ENCODE results near the gene MMP19. TPM values are rescaled to one million over a fixed set of nuclear protein-coding genes. Genes with fewer than 3 reads are reported as not detected.
"Not testable (repeated sequence)": the region's sequence is repeated elsewhere in the genome, so short reads cannot be mapped to it uniquely, and the experiment has no call there.

MMP19 gene, protein sequence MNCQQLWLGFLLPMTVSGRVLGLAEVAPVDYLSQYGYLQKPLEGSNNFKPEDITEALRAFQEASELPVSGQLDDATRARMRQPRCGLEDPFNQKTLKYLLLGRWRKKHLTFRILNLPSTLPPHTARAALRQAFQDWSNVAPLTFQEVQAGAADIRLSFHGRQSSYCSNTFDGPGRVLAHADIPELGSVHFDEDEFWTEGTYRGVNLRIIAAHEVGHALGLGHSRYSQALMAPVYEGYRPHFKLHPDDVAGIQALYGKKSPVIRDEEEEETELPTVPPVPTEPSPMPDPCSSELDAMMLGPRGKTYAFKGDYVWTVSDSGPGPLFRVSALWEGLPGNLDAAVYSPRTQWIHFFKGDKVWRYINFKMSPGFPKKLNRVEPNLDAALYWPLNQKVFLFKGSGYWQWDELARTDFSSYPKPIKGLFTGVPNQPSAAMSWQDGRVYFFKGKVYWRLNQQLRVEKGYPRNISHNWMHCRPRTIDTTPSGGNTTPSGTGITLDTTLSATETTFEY
- total RNA-seq, result 1 to 10 TPM; 2.8 to 6.4 TPM
- long read RNA-seq, partial matches to known transcripts, result 2 of 2 reads
- long read RNA-seq, other reads (novel, unspliced or antisense), result 0 of 2 reads

DNA sequence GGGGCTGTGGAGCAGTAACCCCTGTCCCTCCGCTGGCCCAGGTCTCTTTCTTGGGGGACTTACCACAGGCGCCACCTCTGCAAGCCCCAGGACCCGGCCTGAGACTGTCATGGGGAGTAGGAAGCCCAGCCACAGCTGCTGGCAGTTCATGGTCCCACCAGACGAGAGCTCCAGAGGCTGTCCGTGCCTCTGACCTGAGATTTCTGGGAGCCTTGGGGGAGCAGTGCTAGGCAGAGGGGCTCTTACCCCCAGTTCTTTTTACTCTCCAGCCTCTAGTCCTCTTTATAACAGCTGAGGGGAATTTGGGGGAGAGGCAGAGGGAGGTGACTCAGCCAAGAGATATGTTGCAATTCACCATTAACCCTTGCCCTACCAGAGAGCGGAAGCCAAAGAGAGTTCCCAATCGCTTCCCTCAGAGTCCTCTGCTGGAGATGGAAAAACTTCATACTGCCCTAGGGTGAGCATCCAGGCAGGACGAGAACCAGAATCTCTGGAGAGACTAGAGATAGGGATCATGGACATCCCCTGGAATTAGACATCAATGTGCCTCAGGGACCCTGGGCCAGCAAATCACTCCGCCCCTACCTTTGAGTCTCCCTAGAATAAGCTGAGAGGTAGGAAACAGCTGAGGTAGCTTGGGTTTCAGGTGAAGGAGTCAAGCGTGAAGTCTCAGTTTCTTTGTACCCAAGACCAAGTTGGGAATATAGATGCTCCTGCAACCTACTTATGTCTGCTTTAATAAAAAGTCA, at the start of gene MMP19:
MMP19 (minus strand) TSS at position 256 of the 749 bp plus-strand sequence; CDS start at position 150, 106 bp downstream.
- intact Hi-C loops (cut with DNase I, micrococcal nuclease), result no loop called here
- ATAC-seq, result no peak
- no peak for DNase-seq

DNA sequence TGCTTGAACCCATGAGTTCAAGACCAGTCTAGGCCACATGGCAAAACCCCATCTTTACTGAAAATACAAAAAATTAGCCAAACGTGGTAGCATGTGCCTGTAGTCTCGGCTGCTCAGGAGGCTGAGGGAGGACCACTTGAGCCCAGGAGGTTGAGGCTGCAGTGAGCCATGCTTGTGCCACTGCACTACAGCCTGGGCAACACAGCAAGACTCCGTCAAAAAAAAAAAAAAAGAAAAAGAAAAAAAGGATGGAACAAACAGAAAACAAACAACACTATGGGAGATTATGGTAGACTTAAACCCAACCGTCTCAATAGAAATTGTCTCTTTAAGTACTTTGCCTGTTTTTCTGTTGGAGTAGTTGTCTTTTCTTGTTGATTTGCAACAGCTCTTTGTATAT, 48.6 kb upstream of the MMP19 start:
- DNase-seq (no peak), ATAC-seq (no peak)
- intact Hi-C loops (cut with DNase I, micrococcal nuclease), result no loop called here

DNA sequence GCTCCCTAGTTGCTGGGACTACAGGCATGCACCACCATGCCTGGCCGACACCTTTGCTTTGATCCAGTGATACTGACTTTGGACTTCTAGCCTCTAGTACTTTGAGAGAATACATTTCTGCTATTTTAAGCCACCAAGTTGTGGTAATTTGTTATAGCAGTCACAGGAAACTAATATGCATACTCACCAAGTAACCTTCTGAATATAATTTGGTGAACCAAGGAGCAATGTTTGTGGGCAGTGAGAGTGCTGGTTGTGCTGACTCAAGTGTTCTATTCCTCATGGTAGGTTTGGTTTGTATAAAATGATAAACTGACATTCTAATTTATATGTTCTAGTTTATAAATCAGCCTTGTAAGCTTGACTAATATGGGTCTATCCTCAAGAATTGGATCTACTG, 42.4 kb upstream of the MMP19 start:
- DNase-seq (no peak), ATAC-seq (no peak)
- intact Hi-C loops (cut with DNase I, micrococcal nuclease), result no loop called here

DNA sequence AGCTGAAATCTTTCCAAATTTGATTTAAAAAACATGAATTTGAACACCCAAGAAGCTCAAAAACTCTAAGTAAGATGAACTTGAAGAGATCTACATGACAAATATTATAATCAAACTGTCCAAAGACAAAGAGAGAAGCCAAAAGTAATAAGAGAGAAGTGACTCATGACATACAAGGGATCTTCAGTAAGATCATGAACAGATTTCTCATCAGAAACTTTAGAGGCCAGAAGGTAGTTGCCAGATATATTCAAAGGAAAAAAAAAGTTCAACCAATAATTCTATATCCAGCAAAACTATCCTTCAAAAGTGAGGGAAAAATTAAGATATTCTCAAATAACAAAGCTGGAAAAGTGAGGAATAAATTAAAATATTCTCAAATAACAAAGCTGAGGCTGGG, 35.1 kb upstream of the MMP19 start:
- no peak for DNase-seq
- intact Hi-C loops (cut with DNase I, micrococcal nuclease), result no loop called here
- ATAC-seq, result no peak

DNA sequence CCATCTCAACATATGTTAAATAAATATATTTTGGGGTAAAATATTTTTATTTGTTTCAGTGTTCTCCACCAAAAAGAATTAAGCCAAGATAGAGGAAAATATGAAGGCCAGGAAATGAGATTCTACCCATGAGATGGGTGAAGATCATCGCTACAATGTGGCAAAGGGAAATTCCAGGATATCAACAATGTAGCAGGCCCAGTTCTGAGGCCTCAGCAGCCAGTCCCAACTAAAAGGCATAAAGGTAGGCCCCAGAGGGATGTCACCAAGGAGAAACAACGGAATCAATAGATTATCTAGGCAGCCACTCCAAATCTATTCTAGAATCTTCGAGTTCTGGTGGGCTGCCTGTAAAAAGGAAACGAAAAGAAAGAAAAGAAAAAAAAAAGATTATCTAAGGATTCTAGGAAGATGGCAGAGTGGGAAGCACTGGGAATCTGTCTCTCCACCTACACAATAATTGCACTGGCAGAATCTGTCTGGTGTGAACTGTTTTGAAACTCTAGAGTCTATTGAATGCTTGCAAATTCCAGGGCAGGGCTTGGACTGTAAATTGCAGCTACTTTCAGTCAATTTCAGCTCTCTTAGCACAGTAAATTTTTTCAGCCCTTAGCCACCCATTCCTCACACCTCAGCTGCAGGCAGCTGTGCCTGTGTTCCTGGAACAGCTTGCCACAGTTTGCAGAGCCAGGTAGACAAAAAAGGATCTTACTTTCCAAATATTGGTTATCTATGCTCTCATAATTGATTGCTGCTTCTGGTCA, 33.1 kb upstream of the MMP19 start:
- intact Hi-C loops (cut with DNase I, micrococcal nuclease), result no loop called here
- DNase-seq (no peak), ATAC-seq (no peak)

DNA sequence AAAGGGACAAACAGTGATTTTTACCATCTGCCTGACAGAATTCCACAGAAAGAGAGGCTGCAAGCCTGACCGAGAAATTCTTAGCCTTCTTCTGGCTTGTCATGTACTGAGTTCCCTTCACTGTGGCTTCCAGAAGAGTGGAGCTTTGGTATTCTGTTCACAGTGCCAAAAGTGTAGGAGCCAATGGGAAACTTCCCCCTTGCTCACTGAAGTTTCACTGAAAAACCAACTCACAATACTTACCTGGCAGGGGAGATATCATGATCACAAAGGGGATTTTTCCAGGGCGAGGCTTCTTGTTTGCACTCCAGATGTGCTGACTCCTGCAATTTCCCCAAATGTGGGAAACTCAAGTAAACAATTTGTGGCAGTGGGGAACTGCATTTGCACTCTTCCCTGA, 31.7 kb upstream of the MMP19 start:
- intact Hi-C loops (cut with DNase I, micrococcal nuclease), result no loop called here
- DNase-seq (no peak), ATAC-seq (no peak)

DNA sequence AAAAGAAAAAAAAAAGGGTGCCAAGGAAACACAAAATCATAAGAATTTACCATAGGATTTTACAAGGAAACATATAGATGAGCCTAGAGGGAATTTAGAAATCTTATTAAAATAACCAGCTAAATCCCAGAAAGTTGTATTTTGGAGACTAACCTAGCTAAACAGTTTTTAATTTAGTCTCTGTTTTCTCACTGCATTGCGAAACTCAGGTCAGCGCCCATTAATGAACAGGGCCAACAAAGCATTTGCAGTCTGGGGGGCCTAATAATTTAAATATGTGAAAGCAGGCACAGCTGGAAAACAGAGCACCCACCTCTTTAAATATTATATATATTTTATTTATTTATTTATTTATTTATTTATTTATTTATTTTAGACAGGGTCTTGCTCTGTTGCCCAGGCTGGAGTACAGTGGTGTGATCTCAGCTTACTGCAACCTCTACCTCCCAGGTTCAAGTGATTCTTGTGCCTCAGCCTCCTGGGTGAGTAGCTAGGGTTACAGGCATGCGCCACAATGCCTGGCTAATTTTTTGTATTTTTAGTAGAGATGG, 23.8 kb upstream of the MMP19 start:
- DNase-seq; ATAC-seq; intact Hi-C loops (cut with DNase I, micrococcal nuclease): not testable (repeated sequence)

DNA sequence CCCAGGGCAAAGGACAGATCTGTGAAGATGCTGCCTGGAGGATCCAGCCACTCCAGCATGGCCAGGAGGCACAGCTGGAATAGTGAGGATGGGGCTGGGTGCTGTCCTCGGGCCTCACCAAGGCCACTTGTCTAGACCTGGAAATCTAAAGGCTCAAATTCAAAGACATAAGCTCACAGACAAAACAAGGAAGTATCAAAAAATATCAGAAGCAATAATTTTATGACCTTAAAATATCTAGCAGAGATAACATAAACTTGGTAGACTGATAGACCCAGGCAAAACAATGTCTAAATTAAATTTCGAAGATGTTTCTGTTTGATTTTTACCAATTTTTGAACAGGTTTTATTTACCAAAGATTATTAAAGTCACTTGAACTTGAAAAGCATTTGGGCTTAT, 22.6 kb upstream of the MMP19 start:
- ATAC-seq (no peak), DNase-seq (no peak)
- intact Hi-C loops (cut with DNase I, micrococcal nuclease), result no loop called here

DNA sequence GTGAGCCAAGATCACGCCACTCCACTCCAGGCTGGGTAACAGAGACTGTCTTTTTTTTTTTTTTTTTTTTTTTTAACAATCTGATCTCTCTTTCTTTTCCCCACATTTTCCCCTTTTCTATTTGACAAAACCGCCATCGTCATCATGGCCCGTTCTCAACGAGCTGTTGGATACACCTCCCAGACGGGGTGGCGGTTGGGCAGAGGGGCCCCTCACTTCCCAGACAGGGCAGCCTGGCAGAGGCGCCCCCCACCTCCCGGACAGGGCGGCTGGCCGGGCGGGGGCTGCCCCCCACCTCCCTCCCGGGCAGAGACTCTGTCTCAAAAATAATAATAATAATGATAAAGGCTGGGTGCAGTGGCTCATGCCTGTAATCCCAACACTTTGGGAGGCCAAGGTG, 20.2 kb upstream of the MMP19 start:
- intact Hi-C loops (cut with DNase I, micrococcal nuclease); DNase-seq; ATAC-seq: not testable (repeated sequence)

DNA sequence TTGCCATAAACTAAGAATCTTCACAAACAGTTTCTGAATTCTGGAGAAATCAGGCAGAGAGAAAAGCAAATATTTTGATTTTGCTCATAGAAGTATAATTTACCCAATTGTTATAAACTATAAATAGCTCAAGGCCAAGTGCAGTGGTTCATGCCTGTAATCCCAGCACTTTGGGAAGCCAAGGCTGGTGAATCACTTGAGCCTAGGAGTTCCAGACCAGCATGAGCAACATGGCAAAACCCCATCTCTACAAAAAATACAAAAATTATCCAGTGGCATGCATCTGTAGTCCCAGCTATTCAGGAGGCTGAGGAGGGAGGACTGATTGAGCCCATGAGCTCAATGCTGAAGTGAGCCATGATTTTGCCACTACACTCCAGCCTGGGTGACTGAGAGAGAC, 19.6 kb upstream of the MMP19 start:
- ATAC-seq (no peak), DNase-seq (no peak)
- intact Hi-C loops (cut with DNase I, micrococcal nuclease), result no loop called here

DNA sequence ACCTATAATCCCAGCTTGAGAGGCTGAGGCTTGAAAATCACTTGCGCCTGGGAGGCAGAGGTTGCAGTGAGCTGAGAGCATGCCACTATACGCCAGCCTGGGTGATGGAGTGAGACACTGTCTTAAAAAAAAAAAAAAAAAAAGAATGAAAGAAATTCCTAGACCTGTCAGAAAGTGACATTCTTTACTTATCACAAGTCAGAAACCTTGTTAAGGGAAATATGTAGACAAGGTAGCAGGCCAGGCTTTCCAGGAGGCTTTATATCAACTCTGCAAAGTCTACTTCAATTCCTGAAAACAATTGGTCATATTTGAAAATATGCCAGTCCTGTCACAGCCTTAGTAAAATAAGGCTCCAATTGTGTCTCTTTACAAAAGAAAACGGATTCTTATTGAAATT, 19.1 kb upstream of the MMP19 start:
- ATAC-seq, result no peak
- no peak for DNase-seq
- intact Hi-C loops (cut with DNase I, micrococcal nuclease), result no loop called here

DNA sequence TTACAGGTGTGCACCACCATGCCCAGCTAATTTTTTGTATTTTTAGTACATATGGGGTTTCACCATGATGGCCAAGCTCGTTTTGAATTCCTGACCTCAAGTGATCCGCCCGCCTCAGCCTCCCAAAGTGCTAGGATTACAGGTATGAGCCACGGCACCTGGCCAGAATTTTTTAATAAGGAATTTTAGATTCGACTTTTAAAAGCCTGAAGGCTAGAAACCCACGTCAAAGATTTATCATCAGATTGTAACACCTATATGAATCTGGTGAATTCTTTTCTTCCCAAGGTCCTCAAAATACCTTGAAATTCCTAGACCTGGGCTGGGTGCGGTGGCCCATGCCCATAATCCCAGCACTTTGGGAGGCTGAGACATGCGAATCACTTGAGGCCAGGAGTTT, 18.7 kb upstream of the MMP19 start:
- intact Hi-C loops (cut with DNase I, micrococcal nuclease), result no loop called here
- no peak for DNase-seq
- no peak for ATAC-seq

DNA sequence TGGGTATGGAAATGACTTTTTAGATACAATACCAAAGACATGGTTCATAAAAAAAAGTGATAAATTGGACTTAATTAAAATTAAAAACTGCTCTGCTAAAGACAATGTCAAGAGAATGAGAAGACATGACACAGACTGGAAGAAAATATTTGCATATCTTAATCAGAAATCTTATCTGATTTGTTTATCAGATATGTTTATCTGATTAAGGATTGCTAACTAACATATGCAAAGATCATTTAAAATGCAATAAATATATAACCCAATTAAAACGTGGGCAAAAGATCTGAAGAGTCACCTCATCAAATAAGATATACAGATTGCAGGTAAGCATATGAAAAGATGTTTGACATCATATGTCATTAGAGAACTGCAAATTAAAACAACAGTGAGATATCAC, 10.0 kb upstream of the MMP19 start:
- no peak for DNase-seq
- intact Hi-C loops (cut with DNase I, micrococcal nuclease), result no loop called here
- no peak for ATAC-seq

DNA sequence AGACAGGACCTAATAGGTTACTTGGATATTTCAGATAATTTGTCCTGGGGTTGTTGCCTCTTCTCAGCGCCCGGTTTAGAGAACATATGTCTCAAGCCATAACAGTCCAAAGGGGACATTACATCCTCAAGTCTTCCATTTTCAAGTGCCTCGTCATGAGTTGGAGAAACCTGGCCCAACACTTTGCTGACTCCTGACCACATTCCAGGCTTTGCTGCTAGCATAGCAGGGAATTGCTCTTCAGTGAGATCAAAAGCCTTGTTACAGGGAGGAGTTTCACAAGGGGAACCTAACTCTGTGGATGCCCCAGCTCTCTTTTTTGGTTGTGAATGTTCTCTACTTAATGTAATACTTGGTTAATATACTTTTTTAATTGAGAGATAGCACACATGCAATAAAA, 8.2 kb upstream of the MMP19 start:
- intact Hi-C loops (cut with DNase I, micrococcal nuclease), result no loop called here
- ATAC-seq, result no peak
- DNase-seq, result no peak

DNA sequence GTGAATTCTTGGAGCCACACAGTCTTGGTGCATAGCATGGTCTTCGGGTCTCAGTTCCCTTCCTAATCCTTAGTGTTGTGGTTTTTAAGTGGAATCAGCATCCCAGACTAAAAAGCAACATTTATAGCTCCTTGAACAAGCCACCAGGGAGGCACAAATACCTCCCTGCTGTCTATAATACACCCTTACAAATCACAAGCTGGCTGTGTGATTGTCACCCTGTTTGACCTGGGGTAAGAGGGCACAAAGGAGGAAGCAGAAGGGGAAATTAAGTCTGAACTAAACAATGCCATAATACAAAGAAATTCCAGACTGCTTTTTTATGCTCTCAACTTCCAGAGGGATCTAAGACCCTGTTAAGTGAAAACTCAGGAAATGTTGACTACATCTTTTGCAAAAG, 7.7 kb upstream of the MMP19 start:
- no peak for DNase-seq
- intact Hi-C loops (cut with DNase I, micrococcal nuclease), result no loop called here
- ATAC-seq, result no peak

DNA sequence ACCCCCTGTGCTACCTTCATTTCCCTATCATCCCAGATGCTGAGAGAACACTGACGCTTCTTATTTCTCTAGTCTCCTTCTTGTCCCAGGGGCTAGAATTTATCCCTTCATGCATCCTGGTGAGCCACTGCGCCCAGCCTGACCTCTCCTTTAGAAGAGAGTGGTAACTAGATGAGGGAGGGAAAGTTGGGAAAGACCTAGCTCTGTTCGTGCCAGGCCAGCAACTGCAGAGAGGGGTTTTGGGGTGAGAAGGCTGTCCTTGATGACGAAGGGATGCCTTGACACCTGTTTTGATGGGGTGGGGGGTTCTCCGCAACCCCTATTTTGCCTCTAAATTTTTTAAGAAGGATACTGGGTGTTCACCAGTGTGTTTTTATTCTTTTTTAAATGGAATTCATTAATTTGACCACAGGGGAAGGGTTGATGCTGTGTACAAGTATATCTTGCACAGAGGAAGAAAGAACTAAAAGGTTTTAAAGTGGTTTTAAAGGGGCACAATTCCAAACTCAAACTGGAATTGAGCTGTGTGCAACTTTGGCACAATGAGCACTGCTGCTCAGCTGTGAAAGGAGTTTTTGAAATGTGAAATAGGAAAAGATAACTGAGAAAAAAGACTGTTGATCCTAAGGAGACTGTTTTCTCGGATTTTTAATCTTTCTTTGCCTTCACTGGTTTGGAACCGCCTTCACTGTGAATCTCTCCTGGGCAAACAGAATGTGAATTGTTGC, 7.0 kb upstream of the MMP19 start:
- ATAC-seq (no peak), DNase-seq (no peak)
- intact Hi-C loops (cut with DNase I, micrococcal nuclease), result no loop called here

DNA sequence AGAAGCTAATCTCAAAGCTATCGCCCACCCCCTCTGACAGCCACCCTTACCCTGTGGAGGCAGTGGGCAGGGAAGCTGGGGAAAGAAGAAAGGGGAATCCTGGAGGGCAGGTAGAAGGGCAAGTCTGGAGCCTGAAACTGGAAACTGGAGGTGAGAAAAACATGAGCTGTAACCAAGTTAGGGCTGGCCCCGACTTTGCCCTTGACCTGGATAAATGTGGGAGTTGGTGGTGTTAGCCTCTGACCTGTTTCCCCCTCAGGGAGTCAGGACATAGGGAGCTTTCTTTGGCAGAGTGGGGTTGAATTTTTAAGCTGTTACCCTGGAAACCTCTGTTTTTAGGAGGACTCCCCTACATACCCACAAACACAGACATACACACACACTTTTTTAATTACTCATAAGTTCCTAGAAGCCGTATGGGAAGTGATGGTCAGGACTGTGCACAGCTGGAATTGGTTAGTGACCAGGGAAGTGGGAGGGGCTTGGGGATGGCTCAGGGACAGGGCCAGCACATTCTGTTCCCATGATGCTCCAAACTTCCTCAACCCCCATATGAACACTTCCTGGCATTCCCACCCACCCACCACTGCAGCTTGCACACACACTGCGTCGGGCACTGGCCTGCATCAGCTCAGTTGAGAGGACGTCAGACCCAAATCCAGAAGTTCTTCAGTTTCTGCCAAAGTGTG, 5.0 kb upstream of the MMP19 start:
- ATAC-seq, result peak; percentile 75
- peak; percentile 63 to 83 for DNase-seq
- intact Hi-C loops (cut with DNase I, micrococcal nuclease), result no loop called here

DNA sequence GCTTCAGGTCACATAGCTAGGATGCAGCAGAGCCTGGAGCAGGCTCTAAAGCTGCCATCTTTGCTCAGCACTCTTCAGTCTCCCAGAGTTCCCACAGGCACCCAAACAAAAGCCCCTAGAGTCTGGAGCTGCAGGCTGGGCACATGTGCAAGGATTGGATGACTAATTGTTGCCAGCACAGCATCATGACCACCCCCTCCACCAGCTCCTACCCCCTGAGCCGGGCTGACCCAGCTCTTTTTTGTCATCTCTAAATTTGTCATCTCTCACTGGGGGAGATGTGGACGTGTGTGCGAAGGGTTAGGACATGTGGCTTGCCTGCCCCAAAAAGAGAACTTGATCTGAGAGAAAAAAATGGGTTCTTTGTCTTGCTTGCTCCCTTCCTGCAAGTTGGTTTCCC, 4.3 kb upstream of the MMP19 start:
- intact Hi-C loops (cut with DNase I, micrococcal nuclease), result no loop called here
- DNase-seq (no peak), ATAC-seq (no peak)
